ENCODE measurements around the gene KIAA1755. TPM values are rescaled to one million over a fixed set of nuclear protein-coding genes. Genes with fewer than 3 reads are reported as not detected.
"Not testable (repeated sequence)": the region's sequence is repeated elsewhere in the genome, so short reads cannot be mapped to it uniquely, and the experiment has no call there.

The KIAA1755 gene
- total RNA-seq, 1 donor from 2014 or later = 5.4 TPM

DNA sequence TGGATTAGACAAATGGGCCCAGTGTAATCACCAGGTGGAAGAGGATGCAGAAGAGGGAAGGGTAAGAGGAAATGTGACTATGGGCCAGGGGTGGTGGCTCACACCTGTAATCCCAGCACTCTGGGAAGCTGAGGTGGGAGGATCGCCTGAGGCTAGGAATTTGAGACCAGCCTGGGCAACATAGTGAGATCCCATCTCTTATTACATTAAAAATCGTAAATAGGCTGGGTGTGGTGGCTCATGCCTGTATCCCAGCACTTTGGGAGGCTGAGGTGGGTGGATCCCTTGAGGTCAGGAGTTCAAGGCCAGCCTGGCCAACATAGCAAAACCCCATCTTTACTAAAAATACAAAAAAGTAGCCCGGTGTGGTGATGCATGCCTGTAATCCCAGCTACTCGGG lies 12.8 kb downstream of the KIAA1755 start:
- ATAC-seq (ENCODE audit: poor library complexity); intact Hi-C loops (cut with DNase I); DNase-seq: not testable (repeated sequence)

DNA sequence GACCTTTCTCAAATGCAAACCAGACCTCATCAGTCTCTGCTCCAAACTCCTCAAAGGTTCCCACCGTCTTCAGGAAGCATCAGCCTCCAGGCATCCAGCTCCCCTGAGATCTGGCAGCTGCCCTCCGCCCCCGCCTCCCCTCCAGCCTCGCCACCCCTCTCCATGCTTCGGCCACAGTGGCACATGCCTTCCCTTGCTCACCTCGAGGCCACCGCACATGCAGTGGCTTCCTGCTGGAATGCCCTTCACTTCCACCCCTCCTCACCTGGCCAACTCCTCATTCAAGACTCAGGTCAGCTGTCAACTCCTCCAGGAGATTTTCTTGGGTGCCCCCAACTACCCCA lies 13.4 kb downstream of the KIAA1755 start:
- ATAC-seq (ENCODE audit: poor library complexity) = no peak

DNA sequence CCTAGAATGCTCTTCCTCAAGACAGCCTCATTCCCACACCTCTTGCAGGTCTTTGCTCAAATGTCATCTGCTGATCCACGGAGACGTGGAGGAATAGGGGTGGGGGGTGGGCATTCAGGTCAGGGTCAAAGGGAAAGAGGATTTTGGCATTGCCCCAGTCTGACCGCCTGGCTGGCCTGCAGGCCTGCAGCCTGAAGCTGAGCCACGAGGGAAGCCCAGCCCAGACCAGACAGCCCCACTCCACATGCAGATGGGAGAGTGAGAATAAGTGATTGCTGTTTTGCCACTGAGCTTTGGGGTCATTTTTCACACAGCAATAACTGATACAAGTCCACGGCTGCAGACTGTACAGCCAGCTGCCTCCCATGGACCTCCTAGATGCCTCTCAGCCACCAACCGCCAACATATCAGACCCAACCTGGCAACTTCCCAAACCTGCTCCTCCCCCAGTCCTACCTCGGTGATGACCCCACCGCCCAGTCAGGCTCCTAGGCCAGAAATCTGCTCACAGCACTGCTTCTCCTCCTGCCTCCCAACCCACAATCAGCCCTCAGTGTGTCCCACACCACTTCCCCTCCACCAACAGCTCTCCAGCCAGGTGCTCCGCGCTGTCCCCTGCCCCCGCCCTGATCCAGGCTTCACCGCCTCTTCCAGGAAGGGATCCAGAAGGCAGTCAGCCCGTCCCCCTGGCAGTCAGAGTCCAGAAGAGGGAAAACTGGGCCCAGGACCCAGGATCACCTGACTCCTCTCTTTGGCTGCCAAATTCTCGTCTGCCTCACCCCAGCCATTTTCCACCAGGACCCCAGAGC lies 14.0 kb downstream of the KIAA1755 start:
- peak; percentile 53 for DNase-seq
- intact Hi-C loops (cut with DNase I) = no loop called here
- peak; percentile 61 for ATAC-seq (ENCODE audit: poor library complexity)

More for the DNA sequence above, 13.4 kb downstream of the KIAA1755 start:
- no peak for DNase-seq
- intact Hi-C loops (cut with DNase I) = no loop called here

DNA sequence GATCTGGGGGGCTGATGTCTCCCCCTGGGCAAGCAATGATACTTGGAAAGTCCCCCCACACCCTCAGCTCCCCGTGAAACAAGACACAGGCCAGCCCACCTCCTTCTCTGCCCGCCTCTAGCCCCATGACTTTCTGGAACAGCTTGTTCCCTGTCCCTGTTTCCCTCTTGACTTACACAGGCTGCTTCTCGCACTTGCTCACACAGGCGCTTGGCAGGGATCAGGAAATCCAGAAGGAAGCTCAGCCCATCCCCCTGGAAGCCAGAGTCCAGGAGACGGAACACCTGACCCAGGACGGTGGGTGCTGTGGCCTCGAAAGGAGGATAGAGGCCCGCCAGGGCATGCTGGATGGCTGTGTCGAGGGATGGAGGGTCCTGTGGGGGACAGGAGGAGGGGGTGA lies 14.8 kb downstream of the KIAA1755 start:
- intact Hi-C loops (cut with DNase I) = no loop called here
- ATAC-seq (ENCODE audit: poor library complexity) = peak; percentile 76
- DNase-seq = no peak

DNA sequence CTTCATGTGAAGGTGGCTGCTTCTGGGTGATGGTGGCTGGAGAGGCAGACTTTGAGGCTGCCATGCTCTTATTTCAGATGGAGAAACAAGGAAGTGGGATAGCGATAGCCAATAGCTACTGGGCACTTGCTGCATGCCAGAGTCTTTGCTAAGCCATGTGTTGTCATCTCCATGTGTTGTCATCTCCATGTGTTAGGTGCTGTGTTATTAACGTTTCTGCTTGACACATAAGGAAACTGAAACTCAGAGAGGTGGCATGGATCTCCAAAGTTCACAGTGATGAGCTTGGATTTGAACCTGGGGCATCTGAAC lies 16.9 kb downstream of the KIAA1755 start:
- DNase-seq (no peak), ATAC-seq (ENCODE audit: poor library complexity) (no peak)
- intact Hi-C loops (cut with DNase I) = no loop called here

DNA sequence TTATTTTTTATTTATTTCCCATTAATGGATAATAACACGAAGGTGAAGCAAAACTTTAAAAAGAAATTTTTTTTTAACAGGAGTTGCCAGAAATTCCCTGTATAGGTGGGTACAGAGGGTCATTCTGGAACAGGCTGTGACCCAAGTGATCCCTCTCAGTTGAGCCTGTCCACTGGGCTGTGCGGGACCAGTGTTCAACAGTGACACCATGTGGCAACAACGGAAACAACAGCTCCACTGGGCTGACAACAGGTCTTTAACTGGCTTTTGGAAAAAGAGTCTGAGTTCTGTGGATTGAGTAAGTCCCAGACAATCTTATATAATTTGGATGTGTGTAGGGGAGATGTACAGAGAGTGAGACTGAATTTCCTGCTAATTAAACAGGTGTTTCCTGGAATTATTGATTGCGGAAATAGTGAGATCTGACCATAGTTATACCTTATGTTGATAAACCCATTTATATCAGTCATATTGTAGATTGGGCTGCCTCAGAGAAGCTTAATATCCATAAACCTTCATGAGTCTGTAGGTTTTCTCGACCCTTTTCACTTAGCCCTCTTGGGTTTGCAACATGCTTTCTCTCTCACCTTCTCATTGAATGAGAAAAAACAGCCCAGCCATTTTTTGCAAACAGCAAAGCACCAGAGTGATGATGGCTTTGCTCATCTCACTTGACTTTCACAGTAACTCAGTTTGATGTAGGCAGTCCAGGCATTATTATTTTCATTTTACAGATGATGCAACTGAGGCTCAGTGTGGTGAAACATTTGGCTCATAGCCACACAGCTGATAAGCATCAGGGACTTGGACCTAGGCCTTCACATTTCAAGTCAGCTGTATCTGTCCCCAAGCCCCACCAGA lies 17.5 kb downstream of the KIAA1755 start:
- no peak for ATAC-seq (ENCODE audit: poor library complexity)
- DNase-seq = no peak
- intact Hi-C loops (cut with DNase I) = no loop called here

DNA sequence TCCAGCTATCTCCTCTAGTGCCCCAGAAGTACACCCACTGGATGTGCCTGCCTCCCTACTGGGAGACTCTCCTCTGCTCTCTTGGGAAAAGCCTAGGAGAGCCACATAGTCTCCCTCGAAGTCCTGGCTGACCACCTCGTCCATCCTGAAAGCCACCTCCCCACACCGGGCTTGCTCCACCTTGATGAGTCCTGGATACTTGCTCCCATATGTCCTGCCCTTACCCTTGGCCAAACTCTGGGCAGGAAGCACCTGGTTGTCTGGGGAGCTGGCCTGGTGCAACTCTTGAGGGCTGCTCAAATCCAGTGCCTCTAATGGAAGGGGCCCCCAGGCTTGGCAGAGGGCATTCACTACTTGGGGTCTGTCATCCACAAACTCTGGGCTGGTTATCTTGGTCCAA lies 19.3 kb downstream of the KIAA1755 start:
- DNase-seq (no peak), ATAC-seq (ENCODE audit: poor library complexity) (no peak)
- intact Hi-C loops (cut with DNase I) = no loop called here

DNA sequence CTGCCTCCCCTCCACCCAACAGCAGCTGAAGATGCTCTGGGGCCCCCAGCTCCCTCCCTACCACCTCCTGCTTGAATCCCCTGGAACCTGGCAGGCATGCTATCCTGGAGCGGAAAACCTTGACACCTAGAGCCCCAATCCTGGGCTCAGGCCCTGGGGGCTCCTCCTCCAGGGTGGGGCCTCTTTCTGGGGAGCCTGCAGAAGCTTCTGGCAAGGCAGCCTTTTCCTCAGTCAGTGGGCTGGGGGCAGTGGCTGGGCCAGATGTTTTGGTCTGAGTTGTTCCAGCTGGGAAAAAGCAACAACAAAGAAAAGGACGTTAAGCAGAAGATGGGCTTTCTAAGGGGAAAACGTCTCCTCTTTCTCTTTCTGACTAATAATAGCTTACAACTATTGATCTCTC lies 21.1 kb downstream of the KIAA1755 start:
- intact Hi-C loops (cut with DNase I) = no loop called here
- no peak for DNase-seq
- no peak for ATAC-seq (ENCODE audit: poor library complexity)

DNA sequence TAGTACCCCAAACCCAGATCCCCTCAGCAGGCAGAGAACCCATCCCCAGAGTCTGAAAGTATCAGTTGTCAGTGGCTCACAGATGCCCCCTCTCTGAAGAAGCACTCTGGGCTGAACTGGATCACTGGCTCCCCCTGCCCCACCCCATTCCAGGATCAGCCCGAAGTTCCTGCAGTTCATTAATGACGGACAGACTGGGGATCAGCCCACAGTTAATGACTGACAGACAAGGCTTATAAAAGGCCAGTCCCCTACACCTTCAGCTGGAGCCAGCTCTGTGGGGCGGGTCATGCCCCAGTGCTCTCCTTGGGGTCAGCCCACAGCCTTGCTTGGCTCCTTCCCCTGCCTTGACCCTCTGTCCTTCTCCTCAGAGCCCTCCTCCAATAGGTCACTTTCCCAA lies 21.7 kb downstream of the KIAA1755 start:
- ATAC-seq (ENCODE audit: poor library complexity) (no peak), DNase-seq (no peak)
- intact Hi-C loops (cut with DNase I) = no loop called here

GRCh38 chr20:38237381-38237780 lies 23.2 kb downstream of the KIAA1755 start:
- DNase-seq = no peak
- ATAC-seq (ENCODE audit: poor library complexity) = no peak
- intact Hi-C loops (cut with DNase I) = no loop called here

DNA sequence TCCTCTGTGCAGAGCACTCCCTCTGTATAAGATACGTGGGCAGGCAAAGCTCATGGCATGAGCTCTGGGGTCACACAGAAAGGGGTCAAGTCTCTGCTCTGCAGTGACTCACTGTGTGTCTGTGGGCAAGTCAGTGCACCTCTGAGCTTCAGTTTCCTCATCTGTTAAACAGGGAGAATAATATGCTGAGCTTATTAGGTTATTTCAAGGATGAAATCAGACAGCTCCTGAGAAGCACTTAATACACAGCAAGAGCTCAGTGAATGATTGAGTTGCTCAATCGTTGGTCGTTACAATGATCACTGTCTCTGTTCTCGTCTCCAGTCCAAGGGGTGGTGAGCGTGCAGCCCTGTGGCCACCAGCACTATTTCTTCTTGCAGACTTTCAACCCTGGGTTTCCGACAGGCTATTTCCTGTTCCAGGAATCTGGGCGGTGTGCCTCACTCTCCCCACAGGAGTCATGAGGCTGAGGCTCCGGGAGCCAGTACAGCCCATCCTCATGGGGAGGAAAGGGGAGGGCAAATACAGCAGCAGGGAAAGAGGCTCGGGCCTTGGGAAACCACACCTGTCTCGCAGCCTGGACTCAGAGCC lies 28.9 kb downstream of the KIAA1755 start:
- DNase-seq = peak; percentile 72
- intact Hi-C loops (cut with DNase I) = no loop called here
- ATAC-seq (ENCODE audit: poor library complexity) = peak; percentile 62

DNA sequence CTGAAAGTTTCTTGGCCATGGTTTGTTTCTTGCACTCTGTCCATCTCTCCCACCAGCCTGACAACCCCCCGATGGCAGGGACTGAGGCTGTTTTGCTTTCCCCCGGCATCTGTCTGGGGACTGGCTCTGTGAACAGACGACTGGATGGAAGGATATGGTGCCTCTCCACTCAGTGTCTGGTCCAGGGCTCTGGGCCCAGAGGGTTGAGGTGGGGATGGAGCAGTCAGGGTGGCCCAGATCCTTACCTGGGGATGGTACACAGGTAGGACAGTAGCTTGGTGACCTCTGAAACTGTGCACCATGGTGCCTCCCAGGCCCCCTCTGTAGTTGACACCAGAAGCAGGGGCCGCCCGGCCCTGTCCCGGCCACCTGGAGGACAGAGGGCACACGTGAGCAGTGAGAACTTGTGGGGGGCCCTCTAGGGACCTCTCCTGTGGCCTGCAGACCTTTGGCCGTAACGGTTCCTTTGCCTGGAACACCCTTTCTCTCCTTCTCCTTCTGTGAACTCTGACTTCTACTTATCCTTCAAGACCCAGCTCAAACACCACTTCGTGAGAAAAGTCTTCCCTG lies 29.5 kb downstream of the KIAA1755 start:
- intact Hi-C loops (cut with DNase I) = no loop called here
- no peak for DNase-seq
- no peak for ATAC-seq (ENCODE audit: poor library complexity)

DNA sequence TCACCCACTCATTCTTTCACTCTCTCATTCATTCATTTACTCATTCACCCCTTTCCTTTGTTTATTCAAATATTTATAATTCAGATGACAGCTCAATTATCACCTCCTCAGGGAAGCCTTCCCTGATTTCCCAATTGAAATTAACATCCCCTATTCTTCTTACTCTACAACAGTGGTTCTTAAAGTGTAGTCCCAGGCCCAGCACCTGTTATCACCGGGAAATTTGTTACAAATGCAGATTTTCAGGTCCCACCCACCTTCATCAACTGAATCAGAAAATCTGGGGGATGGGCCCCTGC lies 30.3 kb downstream of the KIAA1755 start:
- intact Hi-C loops (cut with DNase I) = no loop called here
- DNase-seq (no peak), ATAC-seq (ENCODE audit: poor library complexity) (no peak)

GRCh38 chr20:38229376-38230252 lies 30.9 kb downstream of the KIAA1755 start:
- no peak for DNase-seq
- ATAC-seq (ENCODE audit: poor library complexity) = no peak
- intact Hi-C loops (cut with DNase I) = loop anchor here (5.0 kb wide), 3 partner anchors 83 to 178 kb away; no protein-coding TSS in a partner anchor

DNA sequence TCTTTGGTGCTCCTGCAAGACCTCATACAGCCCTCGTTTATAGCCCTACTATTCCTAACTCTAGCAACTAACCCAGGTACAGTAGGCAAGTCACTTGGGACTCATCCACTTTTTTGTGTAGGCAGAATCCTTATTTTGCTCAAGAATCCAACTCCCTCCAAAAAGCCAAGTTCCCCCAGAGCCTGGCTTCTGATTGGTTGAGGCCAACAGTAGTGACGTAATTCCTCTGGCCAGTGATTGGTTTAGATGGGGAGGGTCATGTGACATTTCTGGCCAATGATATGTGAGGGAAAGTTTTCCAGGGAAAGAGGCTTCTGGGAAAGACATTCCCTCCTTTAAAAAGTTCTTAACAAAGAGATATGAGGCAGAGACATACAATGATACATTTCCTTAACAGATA lies 32.1 kb downstream of the KIAA1755 start:
- ATAC-seq (ENCODE audit: poor library complexity) (no peak), DNase-seq (no peak)
- intact Hi-C loops (cut with DNase I) = loop anchor here (5.0 kb wide), 3 partner anchors 84 to 179 kb away; no protein-coding TSS in a partner anchor

DNA sequence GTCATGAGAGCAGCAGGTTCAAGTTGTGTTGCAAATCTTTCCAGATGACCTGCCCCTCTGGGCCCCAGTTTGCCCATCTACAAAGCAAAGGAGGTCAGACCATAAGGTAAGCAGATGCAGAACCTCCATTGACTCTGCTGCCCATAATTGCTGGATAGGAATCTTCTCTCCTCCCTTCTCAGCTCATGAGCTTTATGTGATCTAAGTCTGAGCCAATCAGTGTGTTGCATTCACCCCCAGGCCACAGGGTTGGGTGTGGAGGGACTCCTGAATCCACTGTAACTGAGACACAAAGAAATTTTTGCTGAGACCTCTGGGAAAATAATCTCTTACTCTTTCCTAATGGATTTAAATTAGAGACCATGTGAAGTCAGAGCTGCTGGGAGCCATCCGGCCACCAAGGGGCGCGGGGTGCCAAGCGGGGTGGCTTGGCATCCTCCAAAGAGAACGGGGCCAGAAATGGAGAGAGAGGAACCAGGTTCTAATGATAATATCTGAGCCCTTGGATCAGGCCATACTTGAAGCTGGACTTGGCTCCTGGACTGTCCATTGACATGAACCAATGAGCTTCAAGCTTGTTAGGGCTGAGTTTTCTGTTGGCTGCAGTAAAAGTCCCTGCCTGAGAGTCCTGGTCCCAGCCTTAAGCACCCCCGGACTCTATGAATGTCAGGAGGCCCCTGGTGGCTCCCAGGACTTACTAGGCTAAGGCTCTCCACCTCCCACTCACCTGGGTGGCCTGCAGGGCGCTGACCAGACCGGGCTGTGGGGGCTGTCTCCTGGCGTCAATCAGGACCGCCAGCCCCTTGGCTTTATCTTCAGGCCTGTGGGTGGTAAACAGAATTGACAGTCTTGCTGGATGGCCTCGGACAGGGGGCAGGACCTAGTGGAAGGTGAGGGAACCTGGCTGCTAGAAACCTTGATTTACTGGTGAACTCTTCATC lies 32.8 kb downstream of the KIAA1755 start:
- DNase-seq = no peak
- no peak for ATAC-seq (ENCODE audit: poor library complexity)
- intact Hi-C loops (cut with DNase I) = loop anchor here (5.0 kb wide), 3 partner anchors 85 to 180 kb away; no protein-coding TSS in a partner anchor

DNA sequence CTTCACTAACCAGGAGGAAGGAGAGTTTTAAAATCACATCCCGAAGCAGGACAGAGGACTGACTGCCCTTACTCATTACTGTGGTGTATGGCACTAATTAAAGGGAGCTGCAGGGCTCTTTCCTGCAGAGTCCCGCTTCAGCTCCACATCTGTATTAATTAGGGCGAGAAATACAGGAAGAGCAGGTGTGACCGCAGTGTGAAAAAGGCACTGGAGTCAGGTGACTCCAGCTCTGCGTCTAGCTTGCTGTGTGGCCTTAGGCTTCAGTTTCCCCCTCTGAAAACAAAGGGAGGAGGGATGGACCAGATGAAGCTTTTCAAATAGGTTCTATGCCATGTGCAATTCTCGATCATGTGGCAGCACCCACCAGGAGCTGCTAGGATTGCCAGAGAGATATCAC lies 34.0 kb downstream of the KIAA1755 start:
- DNase-seq (no peak), ATAC-seq (ENCODE audit: poor library complexity) (no peak)
- intact Hi-C loops (cut with DNase I) = loop anchor here (5.0 kb wide), 3 partner anchors 86 to 181 kb away; no protein-coding TSS in a partner anchor

Data from Right ventricle myocardium superior (tissue), 1 donor.